DMS79 (cell line): ENCODE data around the gene CCDC27.

Experiments used
- DNase-seq: peaks from one replicate; lab custom pipeline; 2025; lab: John Stamatoyannopoulos, UW

The CCDC27 gene

DNA sequence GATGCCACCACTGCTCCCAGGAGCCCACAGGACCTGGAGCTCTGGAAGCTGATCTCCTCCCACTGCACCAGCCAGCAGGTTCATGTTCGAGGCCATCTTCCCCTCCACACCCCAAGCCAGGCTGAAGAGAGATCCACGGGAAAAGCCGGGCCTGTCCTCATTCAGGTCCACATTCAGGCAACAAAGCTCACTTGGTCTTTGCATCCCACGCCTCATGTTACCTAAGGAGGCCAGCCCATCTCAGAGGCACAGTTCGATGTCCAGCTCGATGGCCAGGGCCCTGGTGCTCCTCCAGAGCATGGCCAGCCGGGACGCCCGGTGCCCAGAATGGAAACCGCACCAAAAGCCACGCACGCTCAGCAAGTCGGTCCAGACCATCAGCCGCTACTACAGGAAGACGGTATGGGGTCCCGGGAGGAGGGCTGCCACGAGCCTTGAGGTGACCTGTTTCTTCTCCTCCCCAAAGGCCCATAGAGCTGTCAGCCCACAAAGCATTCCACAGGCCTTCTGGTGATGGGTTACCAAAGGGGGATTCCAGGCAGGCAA lies at the start of gene CCDC27:
CCDC27 (plus strand) TSS at position 51 of the 546 bp plus-strand sequence; CDS start at position 83, 32 bp downstream.
- DNase-seq: no peak

DNA sequence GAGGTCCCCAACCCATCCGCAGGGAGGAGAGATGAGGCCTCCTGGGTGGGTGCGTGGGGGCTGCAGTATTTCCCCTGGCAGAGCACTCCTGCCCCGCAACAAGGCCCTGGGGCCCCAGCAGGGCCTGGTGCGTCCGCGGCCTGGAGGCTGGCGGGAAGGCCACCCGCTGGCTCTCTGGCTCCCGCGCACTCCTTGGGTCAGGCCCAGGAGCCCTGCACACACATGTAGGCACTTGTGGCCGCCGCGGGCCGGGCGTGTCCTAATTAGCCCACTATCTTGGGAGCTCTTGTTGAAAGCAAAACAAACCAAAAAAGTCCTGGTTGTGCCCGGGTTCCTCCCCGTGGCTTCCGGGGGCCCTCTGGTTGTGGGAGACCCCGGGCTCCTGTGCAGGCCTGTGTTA lies 49.7 kb upstream of the CCDC27 start:
- peak; percentile 15 for DNase-seq

DNA sequence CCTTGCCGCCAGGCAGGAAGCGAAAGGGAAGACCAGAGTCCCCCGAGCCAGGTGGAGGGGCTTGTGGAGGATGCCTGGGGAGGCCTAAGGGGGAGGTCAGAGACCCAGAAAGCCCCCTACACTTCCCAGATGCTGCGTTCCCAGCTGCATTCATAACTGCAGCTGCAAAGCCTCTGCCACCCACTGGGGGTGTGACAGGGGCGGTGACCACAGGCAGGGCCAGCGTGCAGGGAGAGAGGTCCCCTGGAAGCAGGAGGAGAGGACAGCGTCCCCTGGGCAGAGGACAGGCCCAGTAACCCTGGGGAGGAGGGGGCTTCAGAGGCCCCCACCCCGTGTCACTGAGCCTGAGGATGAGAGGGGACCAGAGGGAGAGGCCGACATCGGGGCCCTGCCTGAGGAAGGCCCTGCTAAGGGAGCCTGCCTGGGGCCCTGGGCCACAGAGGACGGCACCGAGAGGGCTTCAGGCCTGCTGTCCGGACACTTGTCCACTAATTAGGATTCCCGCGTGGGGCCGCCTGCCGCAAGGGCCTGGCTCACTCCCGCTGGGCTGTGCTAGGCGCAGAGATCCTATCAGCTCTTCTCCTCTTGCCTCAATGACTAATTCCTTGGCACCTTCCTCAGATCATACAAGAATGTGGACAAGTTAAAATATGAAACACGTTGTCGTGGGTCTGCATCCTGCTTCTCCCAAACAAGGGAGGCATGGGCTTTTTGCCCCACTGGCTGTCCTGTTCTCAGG lies 49.1 kb upstream of the CCDC27 start:
- peak; percentile 11 for DNase-seq

DNA sequence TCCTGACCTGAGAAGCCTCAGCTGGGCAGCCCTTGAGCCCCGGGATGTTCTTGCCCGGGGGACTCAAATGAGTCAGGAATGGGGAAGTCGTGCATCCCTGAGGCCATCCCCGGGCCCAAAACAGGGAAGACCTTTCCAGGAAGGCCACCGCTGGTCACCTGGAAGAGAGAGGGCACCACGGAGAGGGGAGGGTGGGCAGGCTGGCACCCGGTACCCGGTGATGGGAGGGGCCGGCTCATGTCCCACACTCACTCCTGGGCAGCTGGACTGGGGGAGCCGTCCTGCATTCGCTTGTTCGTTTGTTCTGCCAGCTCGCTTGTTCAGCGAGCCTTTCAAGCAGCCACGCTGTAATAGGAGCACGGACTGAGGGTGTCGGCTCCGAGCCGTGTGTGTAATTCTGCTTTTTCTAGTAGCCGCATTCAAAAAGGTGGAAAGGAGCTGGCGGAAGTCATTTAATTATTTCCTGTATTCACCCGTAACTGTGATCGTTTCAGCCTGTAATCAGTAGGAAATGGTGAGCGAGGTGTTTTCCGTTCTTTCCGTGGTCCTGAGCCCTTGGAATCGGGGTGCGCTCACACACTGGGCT lies 48.4 kb upstream of the CCDC27 start:
- no peak for DNase-seq

DNA sequence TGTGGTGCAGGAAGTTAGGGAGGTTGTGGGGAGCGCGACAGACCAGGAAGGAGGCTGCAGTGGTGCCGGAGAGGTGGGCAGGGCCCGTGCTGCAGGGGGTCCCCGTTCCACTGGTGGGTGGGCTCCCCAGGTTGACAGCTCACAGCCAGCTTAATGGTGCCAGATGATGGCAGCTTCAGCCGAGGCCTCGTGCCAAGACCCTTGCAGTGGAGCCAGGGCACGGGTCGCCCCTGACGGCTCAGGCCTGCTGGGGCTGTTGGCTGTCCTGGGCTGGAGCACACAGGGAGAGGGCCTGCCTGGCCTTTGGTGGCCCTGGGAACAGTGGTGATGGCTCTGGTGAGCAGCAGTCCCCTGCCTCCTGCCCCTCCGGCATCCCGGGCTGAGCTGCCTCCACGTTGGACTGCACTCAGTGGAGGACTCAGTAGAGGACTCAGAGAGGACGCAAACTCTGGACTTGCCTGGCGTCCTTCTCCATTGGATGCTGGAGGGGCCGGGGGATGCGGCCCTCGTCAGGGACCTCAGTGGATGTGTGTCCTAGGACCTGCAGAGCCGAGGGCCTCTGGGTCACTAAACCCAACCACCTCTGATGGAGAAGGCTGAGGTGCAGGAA lies 46.8 kb upstream of the CCDC27 start:
- no peak for DNase-seq

DNA sequence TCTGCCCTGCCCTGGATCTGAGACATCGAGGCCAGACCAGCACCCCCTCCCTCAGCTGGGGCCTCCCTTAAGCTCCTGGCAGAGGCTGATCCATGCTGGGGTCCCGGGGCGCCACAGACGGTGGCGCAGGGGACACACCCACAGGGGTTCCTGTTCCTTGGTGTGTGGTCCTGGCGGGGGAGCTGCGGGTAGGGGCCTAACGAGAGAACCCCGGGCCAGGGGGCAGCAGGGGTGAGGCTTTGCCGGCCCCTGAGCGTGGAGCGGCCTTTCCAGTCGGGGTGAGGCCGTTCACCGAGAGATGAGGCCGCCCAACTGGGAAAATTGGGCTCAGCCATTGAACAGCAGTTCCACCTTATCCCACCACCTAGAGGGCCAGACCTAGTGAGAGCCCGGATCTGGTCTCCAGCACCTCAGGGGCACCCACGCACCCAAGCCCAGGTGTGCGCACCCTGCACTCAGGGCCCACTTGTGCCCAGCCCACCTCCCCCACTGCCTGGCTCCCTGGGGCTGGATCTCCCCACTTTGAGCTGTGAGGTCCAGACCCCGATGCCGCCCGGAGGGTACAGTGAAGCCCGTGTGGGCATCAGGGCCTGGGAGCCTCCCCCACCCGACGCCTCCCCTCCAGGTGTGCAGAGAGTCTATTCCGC lies 45.5 kb upstream of the CCDC27 start:
- no peak for DNase-seq

- DNase-seq: no peak
Observed at GRCh38 chr1:3707298-3707938, 44.8 kb upstream of the CCDC27 start.

DNA sequence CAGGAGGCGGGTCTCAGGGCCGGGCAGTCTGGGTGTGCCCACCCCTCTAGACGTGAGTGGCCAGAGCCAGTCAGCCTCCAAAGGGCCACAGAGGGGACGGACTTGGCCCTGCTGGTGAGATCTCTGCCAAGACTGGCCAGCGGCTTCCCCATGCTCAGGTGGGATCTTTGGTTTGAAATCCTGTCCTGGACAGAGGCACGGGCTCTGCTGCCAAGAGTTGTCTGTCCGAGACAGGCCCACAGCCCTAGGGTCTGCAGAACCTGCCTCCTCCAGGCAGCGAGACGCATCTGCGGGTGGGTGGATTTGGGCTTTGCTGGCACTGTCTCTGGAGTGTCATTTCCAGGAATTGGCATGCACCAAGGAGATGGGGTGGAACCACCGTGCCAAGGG lies 44.3 kb upstream of the CCDC27 start:
- DNase-seq: no peak

DNA sequence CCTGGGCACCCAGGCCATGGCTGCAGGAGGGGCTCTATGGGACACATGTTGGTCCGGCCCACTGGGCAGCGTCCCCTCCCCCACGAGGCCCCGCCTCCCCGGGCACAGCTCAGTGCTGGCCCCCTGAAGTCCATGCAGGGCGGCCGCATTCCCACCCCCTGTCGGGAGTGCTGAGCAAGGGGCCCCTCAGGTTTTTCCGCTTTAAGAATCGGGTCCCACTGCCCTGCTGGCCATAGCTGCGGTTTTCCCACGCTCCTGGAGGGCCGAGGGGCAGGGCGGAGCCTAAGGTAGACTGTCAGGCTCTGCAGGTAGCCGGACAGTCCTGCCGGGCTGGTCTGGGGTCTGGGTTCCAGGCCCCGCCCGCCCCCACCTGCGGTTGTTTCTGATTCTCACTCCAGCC lies 43.5 kb upstream of the CCDC27 start:
- no peak for DNase-seq

DNA sequence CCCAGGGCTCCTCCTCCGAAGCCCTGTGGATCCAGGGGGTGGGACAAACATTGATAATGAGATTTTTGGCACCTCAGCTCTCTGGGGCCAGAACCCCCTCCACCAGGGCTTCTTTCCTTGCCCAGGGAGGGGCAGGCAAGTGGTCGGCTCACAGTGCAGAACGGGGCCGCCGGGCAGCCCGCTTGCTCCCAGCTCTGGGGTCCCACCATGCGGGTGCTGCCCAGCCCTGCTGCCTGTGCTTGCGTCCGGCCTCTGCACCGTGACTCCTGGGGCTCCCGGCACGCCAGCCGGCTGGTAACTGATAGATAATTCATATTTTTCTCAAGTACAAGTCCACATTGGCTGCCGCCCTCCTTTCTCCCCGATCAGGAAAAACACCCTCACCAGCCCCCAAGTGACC lies 42.0 kb upstream of the CCDC27 start:
- no peak for DNase-seq

DNA sequence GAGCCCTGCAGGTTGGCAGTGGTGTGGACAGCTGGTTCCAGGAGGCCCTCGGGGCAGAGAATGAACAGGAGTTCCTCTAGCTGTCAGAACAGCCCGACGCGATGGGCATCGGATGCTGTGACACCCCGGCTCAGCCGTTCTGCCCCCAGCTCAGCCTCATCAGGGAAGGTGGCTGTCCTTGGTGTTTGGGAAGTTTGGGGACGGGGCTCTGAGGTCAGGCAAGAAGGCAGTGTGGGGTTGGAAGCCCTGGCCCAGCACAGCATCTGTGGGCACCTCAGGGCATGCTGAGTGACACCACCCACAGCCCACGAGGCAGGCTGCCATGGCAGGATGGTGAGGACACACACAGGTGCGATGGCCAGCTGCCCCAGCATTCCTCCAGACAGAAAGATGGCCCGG lies 40.9 kb upstream of the CCDC27 start:
- no peak for DNase-seq

DNA sequence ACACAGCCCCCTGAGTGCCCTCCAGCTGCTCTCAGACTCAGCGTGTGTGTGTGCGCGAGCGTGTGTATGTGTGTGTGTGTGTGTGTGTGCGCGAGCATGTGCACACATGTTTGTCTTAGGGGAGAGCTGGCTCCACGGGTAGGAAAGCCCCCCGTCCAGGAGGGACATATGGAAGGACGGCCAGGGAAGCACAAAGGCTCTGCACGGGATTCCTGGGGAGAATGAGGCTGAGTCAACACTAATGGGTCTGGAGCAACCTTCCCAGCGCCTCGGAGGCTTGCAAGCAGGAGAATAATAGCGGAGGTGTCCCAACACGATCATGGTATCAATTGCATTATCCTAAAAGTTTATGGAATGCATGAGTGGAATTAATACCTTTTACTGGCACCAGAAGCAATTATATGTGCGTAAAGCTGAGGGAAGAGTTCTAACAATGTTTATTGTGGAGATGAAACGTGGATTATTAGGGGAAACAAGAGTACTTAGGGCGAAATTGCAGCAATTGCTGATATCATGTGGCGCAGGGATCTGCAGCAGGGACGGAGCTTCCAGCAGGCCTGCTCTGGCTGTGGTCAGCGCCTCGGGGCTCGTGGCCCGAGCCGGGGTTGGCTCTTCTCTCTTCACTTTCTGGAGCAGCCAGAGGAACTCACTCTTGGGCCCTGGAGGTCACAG lies 40.3 kb upstream of the CCDC27 start:
- peak; percentile 62 for DNase-seq

DNA sequence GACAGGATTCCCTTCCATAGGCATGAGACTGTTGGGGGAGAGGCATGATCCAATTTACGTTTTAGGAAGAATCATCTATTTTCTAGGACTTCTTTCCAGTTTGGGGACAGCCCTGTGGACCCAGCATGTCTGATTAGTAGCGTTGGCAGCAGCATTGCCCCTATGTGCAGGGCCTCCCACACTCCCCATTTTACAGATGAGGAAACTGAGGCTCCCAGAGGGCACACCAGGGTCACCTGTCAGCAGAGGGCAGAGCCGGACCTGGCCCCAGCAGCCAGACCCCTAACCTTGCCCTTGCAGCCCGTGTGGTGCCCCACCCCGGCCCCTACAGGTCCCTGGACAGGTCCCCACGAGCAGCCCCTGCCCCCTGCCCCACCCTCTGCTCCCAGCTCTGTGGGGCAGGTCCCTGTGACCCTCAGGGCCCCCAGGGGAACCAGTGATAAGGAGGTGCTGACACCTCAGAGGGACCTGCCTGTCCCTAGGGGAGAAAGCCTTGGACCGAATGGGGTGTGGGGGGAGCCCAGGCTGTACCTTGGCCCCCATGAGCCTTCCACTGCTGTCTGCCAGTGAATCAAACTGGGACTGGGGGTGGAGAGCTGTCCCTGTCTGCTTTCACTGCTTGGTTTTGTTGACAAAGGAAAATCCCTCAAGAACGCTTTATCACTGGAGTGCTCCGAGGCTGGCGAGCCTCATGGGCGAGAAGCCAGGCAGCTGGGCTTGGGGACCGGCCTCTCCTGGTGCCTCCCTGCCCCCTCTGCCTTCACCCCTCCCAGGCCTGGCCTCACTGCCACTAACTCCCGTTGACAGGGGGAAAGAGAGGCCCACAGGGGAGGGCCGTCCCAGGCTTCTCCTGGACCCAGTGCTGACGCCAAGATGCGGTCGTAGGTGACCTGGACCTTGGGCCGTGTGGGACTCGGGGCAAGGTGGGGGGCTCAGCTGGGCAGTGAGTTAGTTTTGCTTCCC lies 39.4 kb upstream of the CCDC27 start:
- peak; percentile 53 for DNase-seq

- no peak for DNase-seq
Observed at GRCh38 chr1:3713840-3714239, 38.4 kb upstream of the CCDC27 start.

DNA sequence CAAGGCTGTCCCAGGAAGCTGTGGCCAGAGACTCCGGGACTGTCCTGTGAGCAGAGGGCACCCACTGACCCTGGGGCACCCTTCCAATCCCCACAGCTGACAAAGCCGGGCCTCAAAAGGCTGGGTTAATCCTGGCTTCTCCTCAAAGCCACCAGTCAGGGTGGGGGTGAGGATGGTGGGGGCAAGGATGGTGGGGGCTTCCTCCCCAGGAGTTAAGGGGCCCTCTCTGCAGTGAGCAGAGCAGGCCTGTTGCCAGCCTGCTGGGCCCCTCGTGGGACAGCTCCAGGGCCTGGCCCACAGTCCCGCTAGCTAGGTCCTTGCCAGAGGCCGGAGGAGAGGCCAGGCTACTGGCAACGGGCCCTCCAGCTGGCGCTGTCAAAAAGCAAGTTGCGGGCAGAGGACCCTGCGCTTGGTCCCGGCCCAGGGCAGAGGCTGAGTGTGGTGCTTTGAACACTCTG lies 37.9 kb upstream of the CCDC27 start:
- DNase-seq: no peak

DNA sequence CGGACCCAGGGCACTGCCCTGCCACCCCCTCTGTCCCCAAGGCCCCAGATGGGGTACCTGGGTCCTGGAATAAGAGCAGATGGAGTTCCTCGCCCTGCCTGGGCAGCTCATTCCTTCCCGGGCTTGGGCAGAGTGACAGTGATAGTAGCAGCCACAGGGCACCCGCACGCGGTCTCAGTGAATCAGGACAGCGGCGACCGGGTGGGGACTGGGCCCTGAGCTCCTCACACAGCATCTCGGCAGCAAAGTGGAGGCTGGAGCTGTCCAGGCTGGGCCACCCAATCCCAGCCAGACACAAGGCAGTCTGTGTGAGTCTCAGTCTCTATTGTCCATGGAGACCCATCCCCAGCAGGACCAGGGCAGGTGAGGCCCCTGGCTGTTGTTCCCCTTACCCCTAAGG lies 37.4 kb upstream of the CCDC27 start:
- no peak for DNase-seq

- DNase-seq: no peak
Observed at GRCh38 chr1:3716351-3716750, 35.9 kb upstream of the CCDC27 start.

DNA sequence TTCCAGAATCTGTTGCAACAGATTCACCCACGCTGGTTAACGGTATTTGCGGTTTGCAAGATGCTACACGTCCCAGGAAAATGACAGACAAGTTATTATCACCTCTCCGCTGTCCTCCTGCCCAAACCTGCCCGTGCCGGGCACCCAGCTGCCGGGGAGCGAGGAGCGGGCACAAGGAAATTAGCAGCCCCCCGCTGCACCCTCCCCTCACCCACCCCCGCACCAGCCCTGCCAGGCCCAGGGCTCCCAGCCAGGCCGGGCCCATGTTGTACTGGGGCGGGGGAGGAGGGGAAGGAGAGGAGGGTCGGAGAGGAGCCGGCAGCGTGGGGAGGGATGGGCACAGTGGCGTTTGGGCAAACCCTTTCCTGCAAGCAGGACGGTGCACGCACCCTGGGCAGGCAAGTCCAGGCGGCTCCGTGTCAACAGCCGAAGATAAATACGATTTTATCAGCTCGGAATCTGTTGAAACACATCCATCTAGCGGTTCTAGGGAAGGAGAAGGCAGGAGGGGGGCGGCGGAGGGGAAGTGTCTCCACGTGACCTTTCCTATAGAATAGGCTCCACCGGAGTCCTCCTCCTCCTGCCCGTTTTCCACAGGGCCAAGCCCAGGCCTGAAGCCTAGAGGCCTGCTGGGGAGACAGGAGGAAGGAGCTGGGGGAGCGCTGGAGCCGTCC lies 35.1 kb upstream of the CCDC27 start:
- peak; percentile 38 for DNase-seq

DNA sequence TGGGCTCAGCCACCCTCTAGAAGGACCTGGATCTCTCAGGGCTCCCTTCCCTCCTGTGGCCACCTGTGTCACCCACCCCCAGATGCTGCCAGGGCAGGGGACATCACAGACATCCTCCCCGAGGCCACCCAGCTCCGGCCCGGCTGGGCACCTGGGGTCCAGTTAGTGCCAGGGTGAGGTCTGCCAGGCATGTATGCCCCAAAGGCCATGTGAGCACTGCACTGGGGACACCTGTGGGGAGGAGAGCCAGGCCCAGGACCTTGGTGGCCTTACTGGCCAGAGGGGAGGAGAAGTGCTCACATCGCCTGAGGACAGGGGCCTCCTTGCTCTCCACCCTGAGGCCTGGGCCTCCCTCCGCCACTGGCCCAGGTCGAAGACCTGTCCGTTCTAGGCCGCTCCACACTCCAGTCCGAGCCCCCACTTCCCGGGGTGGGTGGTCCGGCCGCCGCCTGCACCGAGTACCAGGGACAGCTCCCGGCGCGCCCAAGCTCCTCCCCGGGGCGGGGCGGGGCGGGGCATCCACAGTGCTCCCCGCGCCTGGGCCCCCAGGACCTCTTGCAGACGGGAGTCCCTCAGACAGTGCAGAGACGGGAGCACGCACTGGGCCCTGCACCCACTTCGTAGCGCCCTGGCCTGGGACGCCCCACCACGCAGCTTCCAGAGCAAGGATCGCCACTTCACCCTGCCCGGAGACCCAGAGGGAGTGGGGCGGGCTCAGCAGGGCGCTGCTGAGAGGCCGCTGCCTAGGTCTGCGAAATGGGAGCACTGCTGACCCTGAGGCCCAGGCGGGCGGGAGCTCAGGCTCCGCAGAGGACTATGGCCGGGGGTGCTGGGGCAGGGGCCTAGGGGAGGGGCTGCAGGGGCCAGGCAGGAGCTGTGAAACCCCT lies 34.3 kb upstream of the CCDC27 start:
- DNase-seq: no peak
